Stimulated activated CD4-positive, alpha-beta T cell treated with anti-CD3 and anti-CD28 coated beads, TNF-alpha, amount 100 ng/mL, for 4 hours (primary cell): ENCODE results near the gene UBE2D3.
A peak's percentile ranks its signal among the peaks of the same experiment; 100 is the strongest.
"Not testable (repeated sequence)": the region's sequence is repeated elsewhere in the genome, so short reads cannot be mapped to it uniquely, and the experiment has no call there.

Source experiments
- DNase-seq, 3 experiments: peaks; one replicate each; pipeline ENCODE4 v3.0.0-alpha.2; 2020; ENCODE audit warnings: low read depth in 3 of 3

Gene UBE2D3

DNA sequence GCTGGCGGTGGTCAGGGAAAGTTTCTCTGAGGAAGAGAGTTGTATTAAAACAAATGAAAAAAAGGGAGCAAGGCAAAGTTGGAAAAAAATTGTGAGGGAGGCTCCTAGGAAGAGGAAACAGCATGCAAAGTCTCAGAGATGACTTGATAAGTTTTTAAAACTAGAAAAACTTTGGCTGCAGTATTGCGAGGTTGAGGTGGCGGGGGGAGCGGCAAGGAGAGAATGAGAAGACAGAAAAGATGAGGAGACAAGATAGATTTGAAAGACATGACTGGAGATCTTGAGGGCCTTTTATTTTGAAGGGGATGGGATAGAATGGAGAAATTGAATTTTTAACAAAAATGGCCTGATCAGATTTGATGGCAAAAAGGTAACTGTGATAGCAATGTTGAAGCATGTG, 4.8 kb upstream of the UBE2D3 start:
- no peak for DNase-seq

DNA sequence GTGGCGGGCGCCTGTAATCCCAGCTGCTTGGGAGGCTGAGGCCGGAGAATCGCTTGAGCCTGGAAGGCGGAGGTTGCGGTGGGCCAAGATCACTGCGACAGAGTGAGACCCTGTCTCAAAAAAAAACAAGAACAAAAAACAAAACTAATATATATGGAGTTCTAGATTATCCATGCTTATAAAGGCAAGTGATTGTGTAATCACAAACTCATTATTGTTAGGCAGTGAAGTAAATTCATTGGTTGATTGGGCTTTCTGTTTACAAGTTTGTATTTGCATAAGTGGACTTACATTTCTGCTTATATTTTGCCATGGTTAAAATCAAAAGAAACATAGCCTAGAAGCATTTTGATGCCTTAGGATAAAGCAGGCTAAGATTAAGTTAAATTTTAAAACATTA, 2.5 kb upstream of the UBE2D3 start:
- DNase-seq: no peak

DNA sequence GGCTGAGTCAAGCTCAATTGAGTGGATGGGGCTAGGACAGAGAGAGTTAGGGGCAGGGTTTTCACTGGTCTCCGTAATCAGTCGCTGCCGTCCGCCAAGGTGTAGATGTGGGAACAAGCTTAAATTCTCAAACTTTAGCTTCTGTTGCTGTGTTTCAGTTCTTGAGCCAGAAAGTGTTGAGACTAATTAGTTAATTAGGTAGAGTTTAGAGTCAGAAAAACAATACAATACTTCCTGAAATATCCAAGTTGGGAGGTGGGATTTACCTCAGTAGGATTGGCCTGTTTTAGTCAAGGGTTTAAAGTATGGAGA, 1.1 kb upstream of the UBE2D3 start:
- DNase-seq: no peak

DNA sequence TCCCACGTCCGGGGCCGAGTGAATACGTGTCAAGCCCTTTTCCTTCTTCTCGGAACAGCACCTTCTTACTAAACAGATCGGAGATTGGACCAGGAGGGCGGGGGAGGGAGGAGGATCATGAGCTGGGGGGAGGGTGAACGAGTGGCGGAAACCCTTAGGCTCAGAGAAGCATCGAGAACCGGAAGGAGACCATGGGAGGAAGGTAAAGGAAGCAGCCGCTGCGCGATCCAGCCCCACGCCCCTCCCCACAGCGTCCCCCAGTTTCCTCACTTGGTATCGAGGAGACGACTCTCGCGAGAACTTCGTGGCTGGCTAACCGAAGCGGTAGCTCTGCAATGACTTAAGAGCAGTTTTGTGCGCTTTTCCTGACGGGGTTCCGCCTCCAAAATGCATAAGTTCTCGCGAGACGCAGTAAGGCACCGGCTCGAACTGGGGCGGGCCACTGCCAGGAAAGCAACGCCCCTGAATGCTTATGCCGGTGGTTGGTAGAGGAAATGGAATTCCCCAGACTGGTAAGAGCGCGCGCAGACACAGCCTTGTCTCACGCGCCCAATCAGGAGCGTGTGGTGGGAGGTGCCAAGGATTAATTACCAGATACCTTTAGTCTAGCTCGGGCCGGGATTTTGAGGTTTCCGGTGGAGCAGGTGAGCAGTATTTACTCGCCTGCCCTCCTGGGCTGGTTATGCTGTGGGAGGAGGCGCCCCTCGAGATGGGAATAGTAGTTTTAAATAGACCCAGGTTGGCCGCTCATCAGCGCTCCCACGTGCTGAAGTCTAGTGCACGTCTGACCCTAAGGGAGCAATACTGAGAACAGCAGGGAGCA, 534 bp upstream of the UBE2D3 start:
- peak; percentile 94 to 99 (median 98) for DNase-seq

DNA sequence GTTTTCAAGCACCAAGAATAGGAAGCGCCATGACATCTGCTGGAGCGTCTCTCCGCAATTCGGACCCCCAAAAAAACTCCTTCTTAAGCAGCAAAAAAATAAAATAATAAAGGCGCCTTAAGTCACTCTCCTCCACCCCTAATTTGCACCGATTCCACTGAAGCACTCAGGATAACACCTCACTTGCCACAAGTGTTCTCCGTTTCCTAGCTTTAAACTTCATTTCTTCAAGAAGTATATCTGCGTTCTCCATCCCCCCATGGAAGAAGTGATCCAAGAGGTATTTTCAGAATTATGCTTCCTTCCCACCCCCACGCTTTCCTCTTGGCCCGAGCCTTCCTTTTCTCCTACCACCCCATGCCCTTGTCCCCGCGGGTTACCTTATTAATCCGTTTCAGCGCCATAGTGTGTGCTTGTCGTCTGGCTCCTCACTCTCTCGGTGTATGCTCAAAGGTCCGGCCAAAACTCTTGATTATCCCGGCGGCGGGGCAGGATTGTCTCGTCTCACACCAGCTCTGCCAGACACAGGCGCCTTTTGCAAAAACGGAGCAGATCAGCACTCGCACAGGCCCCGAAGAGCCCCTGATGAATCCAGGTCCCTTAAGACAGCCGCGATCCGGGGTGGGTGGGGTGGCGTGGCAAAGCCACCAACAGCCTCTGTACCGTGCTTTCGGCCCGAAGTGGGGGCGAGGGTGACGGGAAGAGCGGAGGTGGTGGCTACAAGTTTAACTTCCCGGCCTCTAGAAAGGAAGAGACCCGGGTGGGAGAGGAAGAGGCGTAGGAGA, 1.1 kb downstream of the UBE2D3 start:
- DNase-seq: peak in 1 of 3 experiments; percentile 64

DNA sequence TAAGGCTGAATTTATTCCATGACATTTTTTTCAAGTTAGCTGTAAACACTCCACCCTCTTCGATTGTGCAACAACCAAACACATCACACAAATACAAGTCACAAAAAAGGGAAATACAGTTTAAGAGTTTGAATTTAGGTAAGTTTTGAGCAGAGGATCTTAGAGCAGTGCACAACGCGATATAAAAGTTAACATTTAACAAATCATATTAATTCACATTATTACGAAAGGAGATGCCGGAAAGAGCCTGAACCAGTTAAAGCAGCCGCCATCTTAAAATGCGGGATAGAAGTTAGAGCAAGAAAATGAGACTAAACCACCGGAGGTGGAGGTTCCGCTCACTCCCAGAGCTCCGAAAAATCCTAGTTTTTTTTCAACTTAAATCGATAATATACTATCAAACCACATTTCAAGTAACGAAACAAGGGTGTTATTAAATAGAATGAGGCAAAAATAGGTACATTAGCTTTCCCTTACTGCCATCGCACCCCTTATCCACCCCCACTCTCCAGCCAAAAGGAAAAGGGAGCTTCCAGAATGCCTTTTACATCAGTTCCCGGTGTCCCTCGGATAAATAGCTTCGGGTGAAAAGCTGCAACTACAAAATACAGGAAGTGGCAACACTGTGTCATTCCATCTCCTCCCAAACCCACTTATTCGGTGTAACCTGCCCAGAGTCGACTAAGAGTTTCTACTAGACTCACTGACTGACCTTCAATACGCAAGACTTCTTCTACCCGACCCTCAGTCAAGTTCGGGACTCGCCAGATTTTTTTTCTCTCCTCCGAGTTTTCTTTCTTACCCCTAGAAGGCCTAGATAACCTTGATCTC, 1.9 kb downstream of the UBE2D3 start:
- no peak for DNase-seq

DNA sequence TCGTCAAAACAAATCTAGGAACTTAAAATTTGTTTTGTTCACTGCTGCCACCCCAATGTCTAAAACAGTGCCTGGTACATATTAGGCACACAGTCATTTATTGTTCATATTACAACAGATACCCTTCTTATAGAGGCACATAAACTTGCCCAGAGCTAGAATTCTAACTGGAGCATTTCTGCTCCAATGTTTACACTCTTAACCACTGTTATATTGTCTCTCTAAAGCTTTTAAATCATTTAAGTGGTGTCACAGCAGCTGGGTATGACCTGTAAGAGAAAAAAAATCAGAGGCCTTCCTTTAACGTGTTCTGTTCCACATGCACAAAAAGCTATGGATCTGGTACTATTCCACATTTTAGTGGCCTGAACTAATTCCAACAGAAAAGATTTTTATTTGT, 3.0 kb downstream of the UBE2D3 start:
- no peak for DNase-seq

DNA sequence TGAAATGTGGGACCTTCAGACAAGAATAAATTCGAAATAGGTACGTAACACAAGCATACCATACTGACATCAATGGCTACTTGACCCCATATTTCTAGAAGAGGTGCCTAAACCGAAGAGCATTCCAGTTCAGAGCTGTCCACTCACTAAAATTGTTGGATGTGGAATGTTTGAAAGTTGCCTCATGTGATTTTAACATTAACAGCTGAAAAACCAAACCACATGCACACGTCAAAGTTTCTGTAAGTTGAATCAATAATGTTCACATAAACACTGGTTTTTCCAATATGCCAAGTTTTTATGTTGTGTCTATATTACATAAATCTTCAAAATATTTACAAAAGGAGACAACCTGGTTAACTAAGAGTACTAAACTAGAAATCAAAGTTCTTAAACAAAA, 3.5 kb downstream of the UBE2D3 start:
- no peak for DNase-seq

DNA sequence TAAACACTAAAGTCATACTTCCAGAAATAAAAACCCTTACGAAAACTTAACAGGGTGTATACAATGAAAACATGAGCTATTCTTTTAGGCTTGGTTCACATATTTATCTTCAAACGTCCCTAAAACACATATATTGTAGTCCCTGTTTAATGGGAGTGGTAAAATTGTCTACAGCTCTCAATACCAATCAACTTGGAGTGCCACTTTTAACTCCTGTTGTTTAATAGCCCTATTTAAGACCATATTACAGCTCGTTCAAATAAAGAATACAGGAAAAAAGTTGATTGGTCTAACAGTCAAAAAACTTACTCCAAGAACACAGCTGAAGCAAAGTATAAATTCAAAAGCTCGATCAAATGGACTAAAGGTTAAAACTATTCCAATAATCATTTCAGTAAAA, 3.9 kb downstream of the UBE2D3 start:
- DNase-seq: no peak

DNA sequence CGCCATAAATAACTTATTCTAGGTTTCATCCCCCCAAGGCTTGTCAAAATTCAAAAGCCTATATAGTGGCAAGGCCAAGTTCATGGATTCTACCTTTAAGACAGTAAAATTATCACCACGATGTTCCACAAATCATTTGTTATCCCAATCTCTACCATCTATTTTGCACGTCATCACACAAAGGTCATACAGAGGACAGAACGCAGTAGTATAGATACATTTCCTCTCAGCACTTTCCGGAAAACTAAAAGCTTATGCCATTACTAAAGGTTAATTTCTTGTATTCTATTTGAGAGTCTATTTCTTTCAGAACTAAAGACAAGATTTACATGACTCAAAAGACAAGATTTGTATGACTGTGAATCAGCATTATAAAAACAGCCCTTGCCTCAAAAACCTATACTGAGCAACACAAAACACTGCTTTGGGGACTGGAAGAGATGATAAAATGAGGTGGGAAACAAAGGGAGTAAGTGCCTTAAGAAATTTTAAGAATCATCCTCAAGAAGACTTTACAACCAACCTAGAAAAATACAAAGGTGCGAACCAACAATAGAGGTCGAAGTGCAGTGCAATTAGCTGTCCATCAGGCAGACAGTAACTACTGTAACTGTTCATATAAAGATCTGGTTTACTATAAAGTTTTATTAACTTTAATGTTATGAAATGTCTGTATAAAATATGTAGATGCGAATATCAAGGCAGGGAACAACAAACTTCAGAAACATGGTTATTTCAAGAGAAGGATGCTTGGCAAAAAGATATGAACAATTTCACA, 7.6 kb downstream of the UBE2D3 start:
- no peak for DNase-seq

DNA sequence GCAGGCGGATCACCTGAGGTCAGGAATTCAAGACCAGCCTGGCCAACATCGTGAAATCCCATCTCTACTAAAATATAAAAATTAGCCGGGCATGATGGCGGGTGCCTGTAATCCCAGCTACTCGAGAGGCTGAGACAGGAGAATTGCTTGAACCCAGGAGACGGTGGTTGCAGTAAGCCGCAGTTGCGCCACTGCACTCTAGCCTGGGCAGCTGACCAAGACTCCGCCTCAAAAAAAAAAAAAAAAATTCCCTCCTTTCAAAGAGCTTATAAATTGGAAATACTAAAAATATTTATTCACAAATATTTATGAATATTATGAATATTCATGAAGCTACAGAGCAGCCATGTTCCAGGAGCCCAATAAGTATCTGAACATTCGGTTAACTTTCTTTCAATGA, 8.3 kb downstream of the UBE2D3 start:
- DNase-seq: not testable (repeated sequence)

DNA sequence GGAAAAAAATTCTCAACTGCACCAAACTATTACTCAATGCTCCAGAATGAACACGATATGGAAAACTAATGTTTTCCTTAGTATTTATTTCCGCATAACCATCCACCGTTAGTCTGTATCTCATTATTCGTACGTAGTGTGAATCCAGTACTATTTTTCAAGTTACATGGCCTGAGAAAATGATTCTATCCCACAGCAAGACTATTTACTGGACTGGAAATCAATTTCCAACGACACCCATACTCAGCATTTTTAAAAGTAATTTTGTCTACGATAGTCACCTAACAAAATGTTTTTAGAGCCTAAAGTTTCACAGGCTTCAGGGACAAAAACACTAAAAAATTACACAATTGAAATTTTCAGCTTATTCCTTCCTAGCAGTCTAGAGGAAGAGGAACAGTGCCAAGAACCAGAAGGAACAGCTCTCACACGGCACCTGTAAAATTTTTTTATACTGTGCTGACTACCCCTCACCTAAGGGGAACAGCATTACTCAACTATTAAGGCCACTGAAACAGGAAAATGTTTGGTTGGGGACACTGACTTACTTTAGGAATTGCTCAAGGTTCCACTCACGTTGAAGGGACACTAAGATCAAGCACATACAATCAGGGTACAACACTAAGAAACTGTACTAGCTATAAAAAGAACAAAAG, 9.6 kb downstream of the UBE2D3 start:
- no peak for DNase-seq

DNA sequence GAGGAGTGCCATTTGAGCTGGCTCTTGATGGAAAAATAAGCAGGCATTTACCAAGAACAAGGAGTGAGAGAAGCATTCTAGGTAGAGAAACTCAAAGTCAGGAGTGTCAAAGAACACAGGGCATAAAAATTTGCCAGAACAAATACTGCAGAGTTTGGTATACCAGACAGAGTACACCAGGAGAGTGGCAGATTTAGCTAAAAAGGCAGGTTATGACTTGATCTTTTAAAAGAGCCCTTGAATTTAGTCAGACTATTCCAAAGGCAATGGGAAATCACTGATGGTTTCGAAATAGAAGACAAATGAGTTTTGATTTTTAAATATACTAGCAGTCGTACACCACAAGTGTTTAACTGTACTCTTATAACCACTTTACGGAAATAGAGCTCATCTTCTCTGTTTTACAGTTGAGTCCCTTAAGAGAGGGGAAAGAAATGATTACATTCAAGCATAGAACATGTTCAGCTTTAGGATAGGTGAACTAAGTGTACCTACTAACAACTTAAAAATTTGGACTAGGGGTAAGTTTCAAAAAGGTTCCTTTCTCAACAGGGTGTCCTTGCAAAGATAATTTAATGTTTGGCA, 10.2 kb downstream of the UBE2D3 start:
- DNase-seq: no peak

DNA sequence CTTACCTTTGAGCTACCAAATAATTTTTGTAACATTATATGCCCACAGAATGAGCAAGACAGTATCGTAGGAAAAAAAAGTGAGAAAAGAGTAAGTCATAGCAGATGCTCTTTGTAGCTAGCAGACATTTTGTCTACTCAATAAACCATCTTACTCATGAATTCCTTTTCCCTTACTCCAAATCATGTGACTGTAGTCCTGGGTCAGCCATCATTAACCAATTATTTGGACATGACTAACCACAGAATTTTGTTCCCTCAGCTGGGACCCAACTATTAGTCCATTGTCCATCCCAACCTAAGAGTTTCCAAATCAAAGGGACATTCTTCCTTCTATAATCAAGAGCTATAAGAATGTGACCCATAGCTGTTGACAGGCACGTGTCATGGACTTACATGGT, 11.4 kb downstream of the UBE2D3 start:
- no peak for DNase-seq

DNA sequence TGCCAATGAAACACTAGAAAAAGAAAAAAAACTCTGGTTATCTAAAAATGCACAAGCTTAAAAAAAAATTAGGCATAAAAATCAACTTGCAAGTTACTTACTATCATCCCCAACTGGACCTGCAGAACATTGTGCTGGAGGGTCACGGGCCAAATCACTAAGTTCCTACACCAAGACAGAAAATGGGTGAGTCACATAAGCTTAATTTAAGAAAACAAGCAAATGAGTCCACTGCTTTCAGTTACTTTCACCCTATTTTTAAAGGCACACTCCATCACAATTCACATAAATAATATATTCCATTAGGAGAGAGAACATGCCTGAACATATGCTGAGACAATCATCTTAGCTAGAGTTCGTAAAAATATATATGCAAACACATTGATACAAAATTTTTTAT, 17.7 kb downstream of the UBE2D3 start:
- DNase-seq: no peak

DNA sequence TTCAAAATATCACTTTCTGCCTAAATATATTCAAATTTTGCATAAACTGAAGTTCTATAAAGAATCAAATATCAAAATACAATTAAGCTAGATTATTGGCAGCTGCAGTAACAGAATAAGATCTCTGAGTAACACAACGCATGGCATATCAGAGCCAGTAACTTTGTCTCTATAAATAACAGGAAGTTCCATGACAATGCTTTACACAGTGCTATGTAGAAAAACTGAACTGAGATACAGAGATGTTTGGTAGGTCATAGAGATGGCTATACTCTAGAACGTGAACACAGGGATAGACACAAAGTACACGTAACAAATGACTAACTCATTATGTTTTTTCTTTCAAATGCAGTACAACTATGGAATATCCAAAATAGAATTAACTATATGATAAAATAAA, 18.2 kb downstream of the UBE2D3 start:
- DNase-seq: no peak

DNA sequence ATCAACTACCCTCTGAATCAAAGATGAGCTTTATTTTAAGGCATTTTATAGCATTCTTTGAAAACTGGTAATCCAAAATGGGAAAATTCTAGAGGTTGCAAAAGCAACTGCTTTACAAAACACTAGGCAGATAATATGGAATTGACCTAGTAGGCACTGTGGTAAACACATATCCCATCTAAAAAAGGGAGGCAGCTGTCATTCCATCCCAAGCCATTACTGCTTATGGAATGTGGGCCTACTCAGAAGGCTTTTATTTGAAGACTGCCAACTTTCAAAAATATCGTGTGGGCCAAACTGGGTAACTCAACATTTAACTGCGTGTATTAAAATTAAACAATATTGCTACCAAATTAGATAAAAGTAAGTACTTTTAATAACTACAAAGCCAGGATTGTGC, 19.3 kb downstream of the UBE2D3 start:
- DNase-seq: no peak

DNA sequence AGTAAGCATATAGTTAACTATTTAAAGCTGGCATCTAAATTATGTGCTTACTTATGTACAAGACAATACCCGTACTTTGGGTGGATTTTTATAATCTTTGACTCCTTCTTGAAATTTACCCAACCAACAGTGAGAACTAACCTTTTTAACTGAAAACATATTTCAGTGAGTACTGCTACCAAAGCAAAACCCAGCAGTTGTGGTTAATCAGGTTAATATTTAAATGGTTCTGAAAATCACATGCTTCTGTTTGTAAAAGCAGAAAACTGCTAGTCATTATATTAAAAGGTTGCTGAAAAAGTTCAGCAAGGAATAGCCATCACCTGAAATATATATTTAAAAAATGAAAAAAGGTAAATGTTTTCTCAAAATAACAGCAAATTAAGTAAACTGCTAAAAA, 20.0 kb downstream of the UBE2D3 start:
- no peak for DNase-seq

DNA sequence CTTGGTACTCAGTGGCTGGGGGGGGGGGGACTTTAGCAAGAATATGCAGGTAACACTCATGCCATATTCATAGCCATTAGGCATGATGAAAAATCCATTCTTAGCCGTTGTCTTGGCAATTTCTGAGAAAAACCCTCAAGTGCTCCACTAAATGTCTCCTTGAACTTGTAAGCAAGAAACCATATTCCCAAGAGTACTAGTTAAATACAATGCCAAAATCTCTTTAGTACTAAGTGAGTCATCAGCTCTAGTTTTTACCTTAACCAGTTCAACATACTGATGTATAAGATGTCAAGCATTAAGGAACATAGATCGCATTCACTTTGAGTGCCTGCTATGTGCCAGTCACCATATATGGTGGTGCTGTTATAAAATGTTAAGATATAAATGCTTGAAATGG, 27.5 kb downstream of the UBE2D3 start:
- no peak for DNase-seq

DNA sequence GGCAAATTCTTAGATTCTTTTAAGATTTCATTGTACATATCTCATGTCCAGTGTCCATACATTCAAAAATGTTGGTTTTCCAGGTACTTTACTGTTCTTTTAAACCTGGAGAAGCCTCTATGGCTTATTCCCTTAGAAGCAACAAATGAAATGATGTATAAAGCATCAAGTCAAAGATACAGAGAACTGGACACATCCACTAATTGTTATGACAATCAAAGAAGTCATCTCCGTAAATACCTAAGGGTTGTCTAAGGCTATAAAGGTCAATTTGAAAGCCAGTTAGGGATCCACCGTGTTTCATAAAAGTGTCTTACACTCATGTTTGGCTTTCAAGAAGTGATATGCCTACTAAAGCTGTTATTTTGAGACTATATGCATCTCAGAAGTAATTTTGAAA, 32.4 kb downstream of the UBE2D3 start:
- DNase-seq: no peak

DNA sequence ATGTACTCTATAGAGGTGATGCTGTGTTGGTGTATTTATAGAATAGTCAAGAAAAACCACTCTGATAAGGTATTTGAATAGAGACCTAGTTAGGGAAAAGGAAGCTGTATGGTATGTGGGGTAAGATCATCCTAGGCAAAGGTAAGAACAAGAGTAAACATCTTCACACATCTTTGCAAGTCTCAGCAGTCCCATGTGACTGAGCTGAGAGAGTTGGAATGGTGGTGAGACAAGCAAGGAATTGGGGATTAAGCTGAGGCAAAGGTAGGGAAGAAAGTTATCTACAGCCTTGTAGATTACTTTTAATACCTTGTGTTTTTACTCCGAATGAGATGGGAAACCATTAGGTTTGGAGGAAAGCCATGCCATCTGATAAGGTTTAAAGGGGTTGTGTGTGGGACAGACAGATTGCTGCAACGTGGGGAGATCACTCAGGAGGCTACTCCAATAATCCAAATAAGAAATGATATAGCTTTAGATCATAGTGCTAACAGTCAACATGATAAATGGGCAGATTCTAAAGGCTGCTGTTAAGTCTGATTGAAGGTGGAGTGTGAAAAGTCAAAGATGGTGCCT, 34.9 kb downstream of the UBE2D3 start:
- no peak for DNase-seq
